GM12878 (cell line): ENCODE results near the gene AOAH. TPM values are rescaled to one million over a fixed set of nuclear protein-coding genes. Genes with fewer than 3 reads are reported as not detected.

Experiments
- ATAC-seq: fragments of 200-7000 bp; cut with Tn5 transposase; 3 replicates; pipeline ENCODE4 v1.9.1; 2020; ENCODE audit warnings: mild to moderate bottlenecking, moderate library complexity
- BruUV-seq: library from RNA; stranded (reverse); fragments of 400-500 nt; replicated peaks from 2 replicates; lab custom pipeline; 2021; lab: Mats Ljungman, UMichigan
- CTCF ChIA-PET: fragments of 300-600 bp; sonication (Branson Sonifier 250); formaldehyde crosslinking; extraction: SDS; loops from one replicate; lab custom pipeline; 2021; ENCODE audit warnings: inconsistent platforms; lab: Yijun Ruan, JAX
- POLR2A ChIA-PET: fragments of 350-600 bp; formaldehyde crosslinking; extraction: SDS; loops from one replicate; lab custom pipeline; 2021; ENCODE audit warnings: inconsistent platforms; lab: Charles Lee
- RAD21 ChIA-PET: fragments of 300-600 bp; sonication (Branson Sonifier 250); formaldehyde crosslinking; loops from one replicate; lab custom pipeline; 2023; ENCODE audit warnings: antibody characterized with exemption; ENCODE audit not compliant: unreplicated experiment; lab: Charles Lee
- SMC1A ChIA-PET: fragments of 300-600 bp; sonication (Branson Sonifier 250); formaldehyde crosslinking; loops from one replicate; lab custom pipeline; 2023; ENCODE audit not compliant: unreplicated experiment, uncharacterized antibody; lab: Charles Lee
- DNase-seq: peaks from one replicate; pipeline ENCODE4 v3.0.0-alpha.2; 2011; ENCODE audit warnings: low read depth, low spot score
- FAIRE-seq: peaks from 3 replicates; lab custom pipeline; 2011; peaks lifted over from hg19 to GRCh38; lab: Jason Lieb, UNC
- H2AFZ ChIP-seq: 2 replicates; pipeline ENCODE4 v1.6.0; 2011; ENCODE audit warnings: low read depth, low read length, control low read depth; ENCODE audit not compliant: control insufficient read depth
- H3K27ac ChIP-seq: 2 replicates; pipeline ENCODE4 v1.5.1; 2011; ENCODE audit warnings: control low read depth; ENCODE audit not compliant: control insufficient read depth, insufficient read depth
- H3K27me3 ChIP-seq, 2 experiments: replicated peaks in 1 of 2; 2 replicates each; pipeline versions ENCODE4 v1.6.0 to v1.6.1; 2011; ENCODE audit warnings: low read length in 1 of 2; ENCODE audit not compliant: control insufficient read depth in 2 of 2, insufficient read depth in 2 of 2
- H3K36me3 ChIP-seq, 2 experiments: 2 replicates each; pipeline ENCODE4 v1.5.1; 2011; ENCODE audit warnings: low read length in 1 of 2; ENCODE audit not compliant: control insufficient read depth in 2 of 2, insufficient read depth in 2 of 2
- H3K4me1 ChIP-seq: 2 replicates; pipeline ENCODE4 v1.6.1; 2011; ENCODE audit warnings: mild to moderate bottlenecking, low read length, moderate library complexity, mixed read lengths; ENCODE audit not compliant: control insufficient read depth, insufficient read depth
- H3K4me2 ChIP-seq: 2 replicates; pipeline ENCODE4 v1.6.0; 2011; ENCODE audit warnings: control low read depth; ENCODE audit not compliant: control insufficient read depth, insufficient read depth
- H3K4me3 ChIP-seq: fragments of 200-600 bp; sonication (generic); 2 replicates; pipeline ENCODE4 v1.5.1; 2016
- H3K79me2 ChIP-seq: 2 replicates; pipeline ENCODE4 v1.6.0; 2011; ENCODE audit warnings: low read length; ENCODE audit not compliant: control insufficient read depth, insufficient read depth
- H3K9ac ChIP-seq: 2 replicates; pipeline ENCODE4 v1.8.0; 2011; ENCODE audit warnings: low read length, control low read depth, mixed read lengths; ENCODE audit not compliant: control insufficient read depth, insufficient read depth
- H3K9me3 ChIP-seq: replicated peaks from 3 replicates; pipeline ENCODE4 v1.5.1; 2011; ENCODE audit warnings: mild to moderate bottlenecking, low read length; ENCODE audit not compliant: control insufficient read depth, insufficient read depth
- H4K20me1 ChIP-seq: 2 replicates; pipeline ENCODE4 v1.6.0; 2011; ENCODE audit not compliant: control insufficient read depth, insufficient read depth
- BACH1 ChIP-seq: fragments of 450-650 bp; IDR thresholded peaks from 2 replicates; pipeline ENCODE4 v1.6.1; 2017; ENCODE audit warnings: mild to moderate bottlenecking, borderline replicate concordance
- EED ChIP-seq: sonication (generic); IDR thresholded peaks from 2 replicates; pipeline ENCODE4 v1.6.1; 2016; ENCODE audit warnings: antibody characterized with exemption, low read depth
- MTA3 ChIP-seq: IDR thresholded peaks from 2 replicates; pipeline ENCODE4 v1.6.1; 2012; ENCODE audit warnings: low read length, inconsistent platforms, borderline replicate concordance
- POU2F2 ChIP-seq: IDR thresholded peaks from 3 replicates; pipeline ENCODE4 v1.6.1; 2011; ENCODE audit warnings: low read depth, mild to moderate bottlenecking, low read length, borderline replicate concordance
- RAD21 ChIP-seq: IDR thresholded peaks from 2 replicates; pipeline ENCODE4 v1.6.1; 2011; ENCODE audit warnings: mild to moderate bottlenecking, low read depth, low read length, moderate library complexity; ENCODE audit not compliant: insufficient read depth
- RAD51 ChIP-seq: fragments of 450-650 bp; IDR thresholded peaks from 2 replicates; pipeline ENCODE4 v1.6.1; 2016; ENCODE audit warnings: moderate library complexity, mild to moderate bottlenecking, inconsistent platforms
- ZBED1 ChIP-seq: IDR thresholded peaks from 2 replicates; pipeline ENCODE4 v1.6.1; 2016; ENCODE audit warnings: borderline replicate concordance
- ZNF217 ChIP-seq: fragments of 450-650 bp; IDR thresholded peaks from 2 replicates; pipeline ENCODE4 v1.6.1; 2017; ENCODE audit warnings: antibody characterized with exemption, mild to moderate bottlenecking
- ZNF24 ChIP-seq: fragments of 450-650 bp; IDR thresholded peaks from 2 replicates; pipeline ENCODE4 v1.6.1; 2017; ENCODE audit warnings: antibody characterized with exemption, mild to moderate bottlenecking
- ZNF622 ChIP-seq: fragments of 450-650 bp; IDR thresholded peaks from 2 replicates; pipeline ENCODE4 v1.6.1; 2017; ENCODE audit warnings: mild to moderate bottlenecking, inconsistent platforms
- ZZZ3 ChIP-seq: IDR thresholded peaks from 2 replicates; pipeline ENCODE4 v1.6.1; 2011; ENCODE audit warnings: low read depth; ENCODE audit not compliant: control insufficient read depth, insufficient read length
- WGBS: methylation state at CpG from one replicate; pipeline ENCODE4 v1.1.6; 2016; ENCODE audit warnings: low lambda C conversion rate; ENCODE audit not compliant: insufficient replicate concordance, insufficient coverage; ENCODE audit errors: missing lambda C conversion rate; 5-methylcytosine and 5-hydroxymethylcytosine counted together
- in situ Hi-C: fragments of 300-500 bp; cut with MboI; formaldehyde crosslinking; loops from 9 replicates; pipeline ENCODE4 v1.14.3; 2018; ENCODE audit warnings: mixed read lengths
- intact Hi-C: fragments of 100-400 bp; cut with micrococcal nuclease; formaldehyde crosslinking; loops from one replicate; pipeline ENCODE4 v1.14.2; 2022; ENCODE audit not compliant: unreplicated experiment
- polyA plus RNA-seq, 11 experiments: library from polyadenylated mRNA; depleted of rRNA in 4 of 11; unstranded in 6 of 11; stranded (reverse) in 5 of 11; fragments of >200 nt; fragmentation: Nextera tagmentation in 4 of 11; fragmentation: Illumina TruSeq in 1 of 11; extraction: Ambion mirVana in 4 of 11; extraction: Trizol in 1 of 11; gene quantifications; 1 replicate in 1 of 11; 2 replicates in 10 of 11; pipeline versions ENCODE4 v1.2.1 to v1.2.3, GENCODE V29; 2011 to 2016; ENCODE audit warnings: inconsistent platforms in 2 of 11, missing spikeins in 2 of 11, low read depth in 1 of 11
- total RNA-seq, 4 experiments: library from RNA; depleted of rRNA in 3 of 4; stranded (reverse); fragments of >200 nt in 3 of 4; fragmentation: Illumina TruSeq in 1 of 4; extraction: Trizol in 1 of 4; gene quantifications; 2 replicates each; pipeline versions ENCODE4 v1.2.1 to v1.2.3, GENCODE V29; 2013 to 2021
- TF ChIP-seq, protein P1 (sequence below): fragments of 450-650 bp; formaldehyde crosslinking; IDR thresholded peaks from 2 replicates; pipeline ENCODE4 v1.4.0; 2022; ENCODE audit warnings: mild to moderate bottlenecking, moderate library complexity

AOAH gene
- total and polyA plus RNA-seq, 10 of the 15 experiments (the other 5 are each of a cell fraction or from before 2014, with no cell fraction given) = 0.32 to 2.8 (median 1.4) TPM

DNA sequence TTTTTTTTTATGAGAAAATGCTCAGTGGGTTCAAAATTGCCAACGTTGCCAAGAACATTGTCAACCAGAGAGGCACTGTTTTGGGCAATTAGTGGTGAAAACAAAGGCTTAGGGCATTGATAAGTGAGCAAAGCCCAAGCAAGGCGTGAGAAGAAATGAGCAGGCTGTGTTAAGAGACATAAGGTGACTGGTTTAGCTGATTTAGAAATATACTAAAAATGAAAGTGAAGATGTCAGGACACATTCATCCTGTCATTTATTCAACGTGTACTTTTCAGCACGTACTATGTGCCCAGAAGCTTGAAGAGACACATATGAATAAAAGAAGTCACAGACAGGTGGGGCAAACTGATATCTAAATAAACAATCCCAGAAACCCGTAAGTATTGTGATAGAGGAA lies 31.8 kb downstream of the AOAH start (continued):
- TF ChIP-seq, protein P1, sequence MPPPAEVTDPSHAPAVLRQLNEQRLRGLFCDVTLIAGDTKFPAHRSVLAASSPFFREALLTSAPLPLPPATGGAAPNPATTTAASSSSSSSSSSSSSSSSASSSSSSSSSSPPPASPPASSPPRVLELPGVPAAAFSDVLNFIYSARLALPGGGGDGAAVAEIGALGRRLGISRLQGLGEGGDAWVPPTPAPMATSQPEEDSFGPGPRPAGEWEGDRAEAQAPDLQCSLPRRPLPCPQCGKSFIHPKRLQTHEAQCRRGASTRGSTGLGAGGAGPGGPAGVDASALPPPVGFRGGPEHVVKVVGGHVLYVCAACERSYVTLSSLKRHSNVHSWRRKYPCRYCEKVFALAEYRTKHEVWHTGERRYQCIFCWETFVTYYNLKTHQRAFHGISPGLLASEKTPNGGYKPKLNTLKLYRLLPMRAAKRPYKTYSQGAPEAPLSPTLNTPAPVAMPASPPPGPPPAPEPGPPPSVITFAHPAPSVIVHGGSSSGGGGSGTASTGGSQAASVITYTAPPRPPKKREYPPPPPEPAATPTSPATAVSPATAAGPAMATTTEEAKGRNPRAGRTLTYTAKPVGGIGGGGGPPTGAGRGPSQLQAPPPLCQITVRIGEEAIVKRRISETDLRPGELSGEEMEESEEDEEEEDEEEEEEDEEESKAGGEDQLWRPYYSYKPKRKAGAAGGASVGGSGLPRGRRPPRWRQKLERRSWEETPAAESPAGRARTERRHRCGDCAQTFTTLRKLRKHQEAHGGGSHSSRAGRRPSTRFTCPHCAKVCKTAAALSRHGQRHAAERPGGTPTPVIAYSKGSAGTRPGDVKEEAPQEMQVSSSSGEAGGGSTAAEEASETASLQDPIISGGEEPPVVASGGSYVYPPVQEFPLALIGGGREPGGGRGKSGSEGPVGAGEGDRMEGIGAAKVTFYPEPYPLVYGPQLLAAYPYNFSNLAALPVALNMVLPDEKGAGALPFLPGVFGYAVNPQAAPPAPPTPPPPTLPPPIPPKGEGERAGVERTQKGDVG (CRISPR knock-in tag) = no peak
- TF ChIP-seq POU2F2 = no peak
- no peak for TF ChIP-seq ZNF217
- TF ChIP-seq BACH1 = no peak
- no peak for TF ChIP-seq RAD21
- TF ChIP-seq ZZZ3 = no peak
- no peak for TF ChIP-seq EED
- no peak for TF ChIP-seq ZNF24

DNA sequence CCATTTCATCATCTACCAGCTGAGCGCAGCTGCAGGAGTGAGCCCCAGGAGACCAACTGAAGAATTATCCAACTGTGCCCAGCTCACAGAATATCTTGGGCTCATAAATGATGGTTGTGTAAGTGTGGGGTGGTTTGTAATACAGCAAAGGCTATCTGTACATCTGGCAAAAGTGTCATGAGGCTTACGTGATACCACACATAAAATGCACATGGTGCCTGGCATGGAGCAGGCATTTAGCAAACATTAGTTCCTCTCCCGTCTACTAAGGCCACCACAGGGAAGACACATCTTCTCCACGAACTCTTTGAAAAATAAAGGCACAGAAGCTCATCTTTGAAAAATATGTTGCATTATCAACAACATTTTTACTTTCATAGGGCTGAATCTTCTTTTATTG lies 32.3 kb downstream of the AOAH start:
- DNase-seq = no peak
- Histone ChIP-seq H4K20me1 (no peaks in the 10 kb centered on the region), H3K9me3 (no peaks in the 10 kb centered on the region), H3K27ac (no peak overlapping the region), H3K79me2 (no peaks in the 10 kb centered on the region), H3K27me3 (no peaks in the 10 kb centered on the region; a peak in 1 of 4 replicates), H2AFZ (no peak overlapping the region), H3K9ac (no peak overlapping the region), H3K4me2 (no peak overlapping the region), H3K4me3 (no peak overlapping the region), H3K4me1 (peaks cover 10% of the 10 kb centered on the region), H3K36me3 (no peaks in the 10 kb centered on the region)
- in situ Hi-C loops = no loop called here
- ChIA-PET SMC1A (interaction anchor here (0.9 to 3.2 kb wide), 3 partner anchors 9 to 168 kb away, joined by 4 to 11 read pairs (median 5); no protein-coding TSS in a partner anchor), CTCF (interaction anchor here (0.9 to 1.5 kb wide), 2 partner anchors 14 to 490 kb away, joined by 3 to 6 read pairs; no protein-coding TSS in a partner anchor), POLR2A (no interaction called here), RAD21 (no interaction called here)
- no TSS peak for BruUV-seq
- WGBS = 43% methylated on average over 4 of the region's 4 CpGs
- FAIRE-seq = no peak
- intact Hi-C loops = no loop called here
- TF ChIP-seq ZBED1 (no peak), RAD51 (no peak), RAD21 (0 out of 2 replicates have a peak, but pooled peaks have one; percentile 0), ZNF622 (no peak), MTA3 (no peak)
- no peak for ATAC-seq
